HepG2 (cell line): ENCODE measurements around the gene FAM78B. TPM values are rescaled to one million over a fixed set of nuclear protein-coding genes. Genes with fewer than 3 reads are reported as not detected.

Experiments
- ATAC-seq: fragments of 200-7000 bp; cut with Tn5 transposase; 3 replicates; pipeline ENCODE4 v1.9.1; 2020; ENCODE audit warnings: mild to moderate bottlenecking, moderate library complexity
- BruUV-seq: library from RNA; stranded (reverse); fragments of 400-500 nt; replicated peaks from 2 replicates; lab custom pipeline; 2021; lab: Mats Ljungman, UMichigan
- CTCF ChIA-PET: fragments of 300-600 bp; formaldehyde crosslinking; extraction: SDS; loops from one replicate; lab custom pipeline; 2021; ENCODE audit warnings: low total read pairs, inconsistent platforms, low intra/inter-chr PET ratio; lab: Yijun Ruan, JAX
- POLR2A ChIA-PET: fragments of 350-600 bp; sonication (Branson Sonifier 250); formaldehyde crosslinking; loops from one replicate; lab custom pipeline; 2020; ENCODE audit warnings: antibody characterized with exemption, inconsistent platforms; lab: Yijun Ruan, JAX
- DNase-seq: peaks from one replicate; pipeline ENCODE4 v3.0.0-alpha.2; 2015; ENCODE audit warnings: low spot score
- FAIRE-seq: peaks from 3 replicates; lab custom pipeline; 2011; peaks lifted over from hg19 to GRCh38; lab: Jason Lieb, UNC
- H2AFZ ChIP-seq: one replicate; pipeline ENCODE4 v1.6.1; 2011; ENCODE audit warnings: low read length, inconsistent platforms
- H3K27ac ChIP-seq: fragments of 300-600 bp; 3 replicates; pipeline ENCODE4 v1.8.0; 2011; ENCODE audit warnings: mixed run types, mild to moderate bottlenecking, mixed read lengths, low read length, inconsistent platforms; ENCODE audit not compliant: insufficient read depth; ENCODE audit errors: extremely low read length
- H3K27me3 ChIP-seq, 2 experiments: fragments of 200-600 bp in 1 of 2; 2 replicates in 1 of 2; 3 replicates in 1 of 2; pipeline versions ENCODE4 v1.6.0 to v1.8.0; 2011; ENCODE audit warnings: low read length in 2 of 2, mild to moderate bottlenecking in 2 of 2, moderate library complexity in 2 of 2, inconsistent platforms in 1 of 2; ENCODE audit not compliant: insufficient read depth in 2 of 2, control insufficient read depth in 1 of 2
- H3K36me3 ChIP-seq, 2 experiments: fragments of 200-600 bp in 1 of 2; replicated peaks in 1 of 2; 2 replicates in 1 of 2; 3 replicates in 1 of 2; pipeline versions ENCODE4 v1.5.1 to v1.8.0; 2011; ENCODE audit warnings: low read length in 2 of 2, inconsistent platforms in 1 of 2; ENCODE audit not compliant: insufficient read depth in 2 of 2, control insufficient read depth in 1 of 2
- H3K4me1 ChIP-seq: 2 replicates; pipeline ENCODE4 v1.5.1; 2012; ENCODE audit warnings: low read length, inconsistent platforms; ENCODE audit not compliant: insufficient read depth
- H3K4me2 ChIP-seq: 2 replicates; pipeline ENCODE4 v1.6.0; 2011; ENCODE audit warnings: low read depth, low read length, inconsistent platforms
- H3K4me3 ChIP-seq, 3 experiments: fragments of 200-600 bp in 1 of 3; sonication (generic), shearing (Covaris generic) in 1 of 3; replicated peaks in 1 of 3; 2 replicates each; pipeline ENCODE4 v1.5.1; 2011 to 2016; ENCODE audit warnings: low read length in 3 of 3, inconsistent platforms in 2 of 3, low read depth in 2 of 3, mild to moderate bottlenecking in 2 of 3, control low read depth in 1 of 3, mixed read lengths in 1 of 3; ENCODE audit not compliant: insufficient read depth in 1 of 3
- H3K79me2 ChIP-seq: one replicate; pipeline ENCODE4 v1.6.1; 2011; ENCODE audit warnings: low read length, inconsistent platforms; ENCODE audit not compliant: insufficient read depth
- H3K9ac ChIP-seq: 2 replicates; pipeline ENCODE4 v1.6.0; 2011; ENCODE audit warnings: mild to moderate bottlenecking, low read depth, low read length, inconsistent platforms; ENCODE audit not compliant: insufficient read depth
- H3K9me3 ChIP-seq: 2 replicates; pipeline ENCODE4 v1.5.1; 2012; ENCODE audit warnings: mild to moderate bottlenecking, low read length
- H4K20me1 ChIP-seq: 2 replicates; pipeline ENCODE4 v1.6.0; 2011; ENCODE audit warnings: inconsistent platforms, mild to moderate bottlenecking, low read length, moderate library complexity; ENCODE audit not compliant: insufficient read depth
- ARNT ChIP-seq: fragments of 450-650 bp; IDR thresholded peaks from 2 replicates; pipeline ENCODE4 v1.6.1; 2017
- EP300 ChIP-seq, 3 experiments: sonication (generic) in 1 of 3; formaldehyde crosslinking in 1 of 3; IDR thresholded peaks; 2 replicates each; pipeline versions ENCODE4 v1.5.1 to v1.6.1; 2011 to 2020; ENCODE audit warnings: low read depth in 2 of 3, low read length in 2 of 3, borderline replicate concordance in 1 of 3, improper control_type of control experiment in 1 of 3, mild to moderate bottlenecking in 1 of 3, missing genetic modification reagents in 1 of 3, moderate library complexity in 1 of 3
- KDM4B ChIP-seq: sonication (generic); formaldehyde crosslinking; IDR thresholded peaks from 2 replicates; pipeline ENCODE4 v1.4.0; 2020; ENCODE audit warnings: missing genetic modification reagents
- KLF6 ChIP-seq: IDR thresholded peaks from 2 replicates; pipeline ENCODE4 v1.8.0; 2016; ENCODE audit warnings: missing biosample characterization, missing genetic modification reagents
- SRY ChIP-seq: sonication (generic); formaldehyde crosslinking; IDR thresholded peaks from 2 replicates; pipeline ENCODE4 v1.8.0; 2022; ENCODE audit warnings: mild to moderate bottlenecking, missing genetic modification reagents
- TRAFD1 ChIP-seq: sonication (generic); formaldehyde crosslinking; IDR thresholded peaks from 2 replicates; pipeline ENCODE4 v1.5.1; 2020; ENCODE audit warnings: missing genetic modification reagents, mild to moderate bottlenecking, borderline replicate concordance
- in situ Hi-C: cut with HindIII; loops from 2 replicates; pipeline ENCODE4 v1.10.0; 2017; ENCODE audit warnings: low pct_unique_long_range_greater_than_20kb; ENCODE audit not compliant: extremely low pct_ligation_motif_present
- intact Hi-C: fragments of 100-400 bp; cut with micrococcal nuclease; formaldehyde crosslinking; loops from one replicate; pipeline ENCODE4 v1.10.0; 2022; ENCODE audit not compliant: unreplicated experiment
- polyA plus RNA-seq, 8 experiments: library from polyadenylated mRNA; depleted of rRNA in 3 of 8; stranded (reverse) in 7 of 8; unstranded in 1 of 8; fragments of >200 nt; fragmentation: Illumina TruSeq in 4 of 8; extraction: Trizol in 4 of 8; gene quantifications; 2 replicates each; pipeline versions ENCODE4 v1.2.1 to v1.2.3, GENCODE V29; 2011 to 2016; ENCODE audit warnings: low read depth in 4 of 8, missing spikeins in 1 of 8, mixed read lengths in 1 of 8; ENCODE audit not compliant: insufficient read depth in 1 of 8
- total RNA-seq, 5 experiments: library from RNA; depleted of rRNA; stranded (reverse); fragments of >200 nt; fragmentation: Illumina TruSeq; extraction: Trizol; gene quantifications; 2 replicates each; pipeline ENCODE4 v1.2.3, GENCODE V29; 2016; ENCODE audit warnings: low read depth in 1 of 5
- TF ChIP-seq, protein P1 (sequence below): sonication (generic); formaldehyde crosslinking; IDR thresholded peaks from 2 replicates; pipeline ENCODE4 v1.4.0; 2020; ENCODE audit warnings: mild to moderate bottlenecking, low read depth, missing genetic modification reagents

FAM78B gene
- total and polyA plus RNA-seq, 2 of the 13 experiments (the other 11 are each of a cell fraction or from before 2014, with no cell fraction given): 0.22 to 0.31 TPM

GRCh38 chr1:166175032-166175431 lies 8.2 kb upstream of the FAM78B start:
- H3K4me2 ChIP-seq: no peak overlapping the region

More at GRCh38 chr1:166175032-166175431, 8.2 kb upstream of the FAM78B start:
- ATAC-seq (no peak), FAIRE-seq (no peak), DNase-seq (no peak)
- H4K20me1 ChIP-seq: no peaks in the 10 kb centered on the region
- peaks cover 0 to 3% of the 10 kb centered on the region in 2 experiments; a peak in 1 of 5 replicates for H3K27me3 ChIP-seq
- TF ChIP-seq KLF6 (CRISPR knock-in tag): no peak
- no peak for TF ChIP-seq ARNT
- no peak for TF ChIP-seq TRAFD1 (CRISPR knock-in tag)
- TF ChIP-seq, protein P1, sequence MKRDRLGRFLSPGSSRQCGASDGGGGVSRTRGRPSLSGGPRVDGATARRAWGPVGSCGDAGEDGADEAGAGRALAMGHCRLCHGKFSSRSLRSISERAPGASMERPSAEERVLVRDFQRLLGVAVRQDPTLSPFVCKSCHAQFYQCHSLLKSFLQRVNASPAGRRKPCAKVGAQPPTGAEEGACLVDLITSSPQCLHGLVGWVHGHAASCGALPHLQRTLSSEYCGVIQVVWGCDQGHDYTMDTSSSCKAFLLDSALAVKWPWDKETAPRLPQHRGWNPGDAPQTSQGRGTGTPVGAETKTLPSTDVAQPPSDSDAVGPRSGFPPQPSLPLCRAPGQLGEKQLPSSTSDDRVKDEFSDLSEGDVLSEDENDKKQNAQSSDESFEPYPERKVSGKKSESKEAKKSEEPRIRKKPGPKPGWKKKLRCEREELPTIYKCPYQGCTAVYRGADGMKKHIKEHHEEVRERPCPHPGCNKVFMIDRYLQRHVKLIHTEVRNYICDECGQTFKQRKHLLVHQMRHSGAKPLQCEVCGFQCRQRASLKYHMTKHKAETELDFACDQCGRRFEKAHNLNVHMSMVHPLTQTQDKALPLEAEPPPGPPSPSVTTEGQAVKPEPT: no peak
- TF ChIP-seq SRY (CRISPR knock-in tag): no peak
- no peak for TF ChIP-seq EP300 (IDR thresholded peaks at IDR 0.05; ENCODE audit: low read depth in 2 of 2, low read length in 2 of 2)
- no peak for TF ChIP-seq EP300 (CRISPR knock-in tag; IDR thresholded peaks at IDR 0.05; ENCODE audit: borderline replicate concordance)
- no peak for TF ChIP-seq KDM4B
- no TSS peak for BruUV-seq
- H3K9me3 ChIP-seq: no peaks in the 10 kb centered on the region
- no peak overlapping the region for H3K27ac ChIP-seq
- H3K4me3 ChIP-seq: no peak overlapping the region
- intact Hi-C loops: no loop called here
- H2AFZ ChIP-seq: no peak overlapping the region
- no peaks in the 10 kb centered on the region for H3K4me1 ChIP-seq
- no peaks in the 10 kb centered on the region for H3K36me3 ChIP-seq
- POLR2A ChIA-PET: no interaction called here
- CTCF ChIA-PET: no interaction called here
- H3K79me2 ChIP-seq: no peaks in the 10 kb centered on the region
- in situ Hi-C loops: no loop called here
- H3K9ac ChIP-seq: no peak overlapping the region
